Breast epithelium (tissue), 3 donors: ENCODE data around the gene APLP2.

Experiments
- POLR2A ChIP-seq: fragments of 450-650 bp; IDR thresholded peaks from one replicate; pipeline ENCODE4 v1.6.1; 2016; ENCODE audit warnings: antibody characterized with exemption, mild to moderate bottlenecking, moderate library complexity
- TF ChIP-seq, protein P1 (sequence below), 3 donors: fragments of 450-650 bp; IDR thresholded peaks; one replicate each; pipeline ENCODE4 v1.5.1; 2016 to 2017; ENCODE audit warnings: antibody characterized with exemption in 3 of 3, mild to moderate bottlenecking in 3 of 3, moderate library complexity in 3 of 3

DNA sequence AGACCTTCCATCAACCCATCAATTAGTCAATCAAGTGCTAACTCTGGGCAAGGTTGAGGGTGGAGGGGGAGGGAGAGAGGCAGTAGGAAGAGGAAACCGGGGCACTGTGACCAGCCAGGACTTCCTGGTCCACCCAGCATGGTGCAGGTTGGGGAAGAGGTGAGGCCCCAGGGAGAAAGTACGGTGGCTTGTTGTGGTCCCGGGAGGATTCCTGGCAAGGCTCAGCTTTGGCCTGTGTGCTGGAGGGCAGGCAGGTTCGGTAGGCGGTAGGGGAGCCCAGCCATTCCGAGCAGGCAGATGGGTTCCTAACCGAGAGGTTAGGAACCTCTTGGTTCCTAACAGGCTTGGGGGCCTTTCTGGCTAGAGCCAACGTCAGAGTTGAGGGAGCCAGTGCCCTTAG lies 100.7 kb downstream of the APLP2 start:
- TF ChIP-seq, protein P1, sequence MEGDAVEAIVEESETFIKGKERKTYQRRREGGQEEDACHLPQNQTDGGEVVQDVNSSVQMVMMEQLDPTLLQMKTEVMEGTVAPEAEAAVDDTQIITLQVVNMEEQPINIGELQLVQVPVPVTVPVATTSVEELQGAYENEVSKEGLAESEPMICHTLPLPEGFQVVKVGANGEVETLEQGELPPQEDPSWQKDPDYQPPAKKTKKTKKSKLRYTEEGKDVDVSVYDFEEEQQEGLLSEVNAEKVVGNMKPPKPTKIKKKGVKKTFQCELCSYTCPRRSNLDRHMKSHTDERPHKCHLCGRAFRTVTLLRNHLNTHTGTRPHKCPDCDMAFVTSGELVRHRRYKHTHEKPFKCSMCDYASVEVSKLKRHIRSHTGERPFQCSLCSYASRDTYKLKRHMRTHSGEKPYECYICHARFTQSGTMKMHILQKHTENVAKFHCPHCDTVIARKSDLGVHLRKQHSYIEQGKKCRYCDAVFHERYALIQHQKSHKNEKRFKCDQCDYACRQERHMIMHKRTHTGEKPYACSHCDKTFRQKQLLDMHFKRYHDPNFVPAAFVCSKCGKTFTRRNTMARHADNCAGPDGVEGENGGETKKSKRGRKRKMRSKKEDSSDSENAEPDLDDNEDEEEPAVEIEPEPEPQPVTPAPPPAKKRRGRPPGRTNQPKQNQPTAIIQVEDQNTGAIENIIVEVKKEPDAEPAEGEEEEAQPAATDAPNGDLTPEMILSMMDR (IDR thresholded peaks at IDR 0.05) = no peak
- no peak for TF ChIP-seq POLR2A
